GM12878 (cell line): ENCODE results near the gene PCDHGB5. TPM values are rescaled to one million over a fixed set of nuclear protein-coding genes. Genes with fewer than 3 reads are reported as not detected.

Source experiments
- CBFB ChIP-seq: IDR thresholded peaks from 2 replicates; pipeline ENCODE4 v1.6.1; 2016; ENCODE audit warnings: antibody characterized with exemption, low read depth
- ETV6 ChIP-seq, 2 experiments: fragments of 450-650 bp in 1 of 2; IDR thresholded peaks in 1 of 2; conservative IDR thresholded peaks in 1 of 2; 2 replicates each; pipeline ENCODE4 v1.6.1; 2014; ENCODE audit warnings: antibody characterized with exemption in 1 of 2, borderline replicate concordance in 1 of 2, low read depth in 1 of 2, mild to moderate bottlenecking in 1 of 2, moderate library complexity in 1 of 2
- GABPA ChIP-seq: IDR thresholded peaks from 2 replicates; pipeline ENCODE4 v1.6.1; 2014; ENCODE audit warnings: antibody characterized with exemption, low read depth, mild to moderate bottlenecking, inconsistent platforms
- KDM1A ChIP-seq: fragments of 200-600 bp; sonication (generic); IDR thresholded peaks from 2 replicates; pipeline ENCODE4 v1.6.1; 2016; ENCODE audit warnings: borderline replicate concordance
- SMARCA5 ChIP-seq: fragments of 450-650 bp; IDR thresholded peaks from 2 replicates; pipeline ENCODE4 v1.6.1; 2017; ENCODE audit warnings: mild to moderate bottlenecking
- ZNF384 ChIP-seq: IDR thresholded peaks from 2 replicates; pipeline ENCODE4 v1.6.1; 2012; ENCODE audit warnings: low read depth, mild to moderate bottlenecking, low read length, improper control_type of control experiment, borderline replicate concordance
- polyA plus RNA-seq, 11 experiments: library from polyadenylated mRNA; depleted of rRNA in 4 of 11; unstranded in 6 of 11; stranded (reverse) in 5 of 11; fragments of >200 nt; fragmentation: Nextera tagmentation in 4 of 11; fragmentation: Illumina TruSeq in 1 of 11; extraction: Ambion mirVana in 4 of 11; extraction: Trizol in 1 of 11; gene quantifications; 1 replicate in 1 of 11; 2 replicates in 10 of 11; pipeline versions ENCODE4 v1.2.1 to v1.2.3, GENCODE V29; 2011 to 2016; ENCODE audit warnings: inconsistent platforms in 2 of 11, missing spikeins in 2 of 11, low read depth in 1 of 11
- total RNA-seq, 4 experiments: library from RNA; depleted of rRNA in 3 of 4; stranded (reverse); fragments of >200 nt in 3 of 4; fragmentation: Illumina TruSeq in 1 of 4; extraction: Trizol in 1 of 4; gene quantifications; 2 replicates each; pipeline versions ENCODE4 v1.2.1 to v1.2.3, GENCODE V29; 2013 to 2021
- TF ChIP-seq, protein P1 (sequence below): IDR thresholded peaks from 2 replicates; pipeline ENCODE4 v1.6.1; 2012; ENCODE audit warnings: low read depth, low read length, improper control_type of control experiment

Gene PCDHGB5
- total and polyA plus RNA-seq, 10 of the 15 experiments (the other 5 are each of a cell fraction or from before 2014, with no cell fraction given), result 0.02 to 2.3 (median 1.3) TPM; not detected in 1

GRCh38 chr5:141441571-141442170, 43.9 kb downstream of the PCDHGB5 start (continued):
- TF ChIP-seq, protein P1, sequence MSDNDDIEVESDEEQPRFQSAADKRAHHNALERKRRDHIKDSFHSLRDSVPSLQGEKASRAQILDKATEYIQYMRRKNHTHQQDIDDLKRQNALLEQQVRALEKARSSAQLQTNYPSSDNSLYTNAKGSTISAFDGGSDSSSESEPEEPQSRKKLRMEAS, result no peak
- TF ChIP-seq ETV6 (conservative IDR thresholded peaks at IDR 0.05 in 1 of 2, IDR thresholded peaks at IDR 0.05 in 1 of 2; ENCODE audit: borderline replicate concordance in 1 of 2, low read depth in 1 of 2) (no peak), CBFB (no peak), ZNF384 (no peak), SMARCA5 (no peak), KDM1A (no peak), GABPA (no peak)

Other genes starting within 250 kb of the PCDHGB5 start
Only the 7 nearest of the 37 such genes appear.
- gene PCDHGA7, start 15.2 kb upstream of the PCDHGB5 start, total RNA-seq (2014; rRNA removed), result 0.11 and 0.16 TPM in 2 replicates
- gene PCDHGA7, start 15.2 kb upstream of the PCDHGB5 start, total RNA-seq (2014; rRNA removed; fragmentation: Illumina TruSeq; extraction: Trizol), result 0.05 and 0.09 TPM in 2 replicates
- 0.08 and 0.18 TPM in 2 replicates for gene PCDHGA7, start 15.2 kb upstream of the PCDHGB5 start, total RNA-seq (2021)
- gene PCDHGA7, start 15.2 kb upstream of the PCDHGB5 start, polyA plus RNA-seq (2011; rRNA removed), result 0.03 and 0.04 TPM in 2 replicates
- gene PCDHGA7, start 15.2 kb upstream of the PCDHGB5 start, polyA plus RNA-seq (2014; fragmentation: Illumina TruSeq; extraction: Trizol), result 0.01 TPM in 1 of 2 replicates, not detected in the other
- not detected for gene PCDHGA7, start 15.2 kb upstream of the PCDHGB5 start, polyA plus RNA-seq (2014; fragmentation: Nextera tagmentation; extraction: Ambion mirVana)
- 0.08 TPM in 1 of 2 replicates, not detected in the other for gene PCDHGA7, start 15.2 kb upstream of the PCDHGB5 start, polyA plus RNA-seq (2014; rRNA removed)
- gene PCDHGA7, start 15.2 kb upstream of the PCDHGB5 start, polyA plus RNA-seq (2016; fragmentation: Nextera tagmentation; extraction: Ambion mirVana), result under 1 TPM in 1 of 2 experiments, not detected in 1; 0.05 TPM
- gene PCDHGB4, start 10.2 kb upstream of the PCDHGB5 start, total RNA-seq (2014; rRNA removed), result 0.05 and 0.06 TPM in 2 replicates
- 0.04 and 0.09 TPM in 2 replicates for gene PCDHGB4, start 10.2 kb upstream of the PCDHGB5 start, total RNA-seq (2014; rRNA removed; fragmentation: Illumina TruSeq; extraction: Trizol)
- gene PCDHGB4, start 10.2 kb upstream of the PCDHGB5 start, total RNA-seq (2021), result 0.08 TPM in 1 of 2 replicates, not detected in the other
- 0.20 and 0.23 TPM in 2 replicates for gene PCDHGB4, start 10.2 kb upstream of the PCDHGB5 start, polyA plus RNA-seq (2011; rRNA removed)
- 0.03 TPM in 1 of 2 replicates, not detected in the other for gene PCDHGB4, start 10.2 kb upstream of the PCDHGB5 start, polyA plus RNA-seq (2014; fragmentation: Illumina TruSeq; extraction: Trizol)
- under 1 TPM in 1 of 2 experiments, not detected in 1; 0.02 TPM for gene PCDHGB4, start 10.2 kb upstream of the PCDHGB5 start, polyA plus RNA-seq (2014; fragmentation: Nextera tagmentation; extraction: Ambion mirVana)
- gene PCDHGB4, start 10.2 kb upstream of the PCDHGB5 start, polyA plus RNA-seq (2014; rRNA removed), result 0.03 and 0.04 TPM in 2 replicates
- not detected for gene PCDHGB4, start 10.2 kb upstream of the PCDHGB5 start, polyA plus RNA-seq (2016; fragmentation: Nextera tagmentation; extraction: Ambion mirVana)
- not detected in 2 replicates for gene PCDHGA8, start 5.3 kb upstream of the PCDHGB5 start, total RNA-seq (2014; rRNA removed)
- 0.04 and 0.05 TPM in 2 replicates for gene PCDHGA8, start 5.3 kb upstream of the PCDHGB5 start, total RNA-seq (2014; rRNA removed; fragmentation: Illumina TruSeq; extraction: Trizol)
- not detected in 2 replicates for gene PCDHGA8, start 5.3 kb upstream of the PCDHGB5 start, total RNA-seq (2021)
- 0.01 TPM in 2 replicates for gene PCDHGA8, start 5.3 kb upstream of the PCDHGB5 start, polyA plus RNA-seq (2011; rRNA removed)
- gene PCDHGA8, start 5.3 kb upstream of the PCDHGB5 start, polyA plus RNA-seq (2014; fragmentation: Illumina TruSeq; extraction: Trizol), result 0.05 TPM in 1 of 2 replicates, not detected in the other
- not detected for gene PCDHGA8, start 5.3 kb upstream of the PCDHGB5 start, polyA plus RNA-seq (2014; fragmentation: Nextera tagmentation; extraction: Ambion mirVana)
- 0.05 TPM in 1 of 2 replicates, not detected in the other for gene PCDHGA8, start 5.3 kb upstream of the PCDHGB5 start, polyA plus RNA-seq (2014; rRNA removed)
- not detected for gene PCDHGA8, start 5.3 kb upstream of the PCDHGB5 start, polyA plus RNA-seq (2016; fragmentation: Nextera tagmentation; extraction: Ambion mirVana)
- 0.38 and 0.62 TPM in 2 replicates for gene PCDHGA9, start 4.8 kb downstream of the PCDHGB5 start, total RNA-seq (2014; rRNA removed)
- 0.51 and 0.63 TPM in 2 replicates for gene PCDHGA9, start 4.8 kb downstream of the PCDHGB5 start, total RNA-seq (2014; rRNA removed; fragmentation: Illumina TruSeq; extraction: Trizol)
- gene PCDHGA9, start 4.8 kb downstream of the PCDHGB5 start, total RNA-seq (2021), result 0.54 and 0.56 TPM in 2 replicates
- 0.09 and 0.10 TPM in 2 replicates for gene PCDHGA9, start 4.8 kb downstream of the PCDHGB5 start, polyA plus RNA-seq (2011; rRNA removed)
- 0.15 and 0.46 TPM in 2 replicates for gene PCDHGA9, start 4.8 kb downstream of the PCDHGB5 start, polyA plus RNA-seq (2014; fragmentation: Illumina TruSeq; extraction: Trizol)
- gene PCDHGA9, start 4.8 kb downstream of the PCDHGB5 start, polyA plus RNA-seq (2014; fragmentation: Nextera tagmentation; extraction: Ambion mirVana), result not detected
- gene PCDHGA9, start 4.8 kb downstream of the PCDHGB5 start, polyA plus RNA-seq (2014; rRNA removed), result 0.38 and 0.44 TPM in 2 replicates
- gene PCDHGA9, start 4.8 kb downstream of the PCDHGB5 start, polyA plus RNA-seq (2016; fragmentation: Nextera tagmentation; extraction: Ambion mirVana), result under 1 TPM; 0.08 to 0.15 TPM
- 0.34 and 0.49 TPM in 2 replicates for gene PCDHGB6, start 10.1 kb downstream of the PCDHGB5 start, total RNA-seq (2014; rRNA removed)
- 0.51 and 0.54 TPM in 2 replicates for gene PCDHGB6, start 10.1 kb downstream of the PCDHGB5 start, total RNA-seq (2014; rRNA removed; fragmentation: Illumina TruSeq; extraction: Trizol)
- gene PCDHGB6, start 10.1 kb downstream of the PCDHGB5 start, total RNA-seq (2021), result 0.80 and 1.0 TPM in 2 replicates
- gene PCDHGB6, start 10.1 kb downstream of the PCDHGB5 start, polyA plus RNA-seq (2011; rRNA removed), result 0.07 and 0.10 TPM in 2 replicates
- gene PCDHGB6, start 10.1 kb downstream of the PCDHGB5 start, polyA plus RNA-seq (2014; fragmentation: Illumina TruSeq; extraction: Trizol), result 0.34 and 0.54 TPM in 2 replicates
- under 1 TPM; 0.07 to 0.10 TPM for gene PCDHGB6, start 10.1 kb downstream of the PCDHGB5 start, polyA plus RNA-seq (2014; fragmentation: Nextera tagmentation; extraction: Ambion mirVana)
- 0.28 and 0.60 TPM in 2 replicates for gene PCDHGB6, start 10.1 kb downstream of the PCDHGB5 start, polyA plus RNA-seq (2014; rRNA removed)
- under 1 TPM; 0.28 TPM for gene PCDHGB6, start 10.1 kb downstream of the PCDHGB5 start, polyA plus RNA-seq (2016; fragmentation: Nextera tagmentation; extraction: Ambion mirVana)
- gene PCDHGA10, start 15.0 kb downstream of the PCDHGB5 start, total RNA-seq (2014; rRNA removed), result 1.6 and 2.2 TPM in 2 replicates
- gene PCDHGA10, start 15.0 kb downstream of the PCDHGB5 start, total RNA-seq (2014; rRNA removed; fragmentation: Illumina TruSeq; extraction: Trizol), result 1.5 and 1.6 TPM in 2 replicates
- 1.8 and 1.9 TPM in 2 replicates for gene PCDHGA10, start 15.0 kb downstream of the PCDHGB5 start, total RNA-seq (2021)
- gene PCDHGA10, start 15.0 kb downstream of the PCDHGB5 start, polyA plus RNA-seq (2011; rRNA removed), result 0.26 and 0.39 TPM in 2 replicates
- gene PCDHGA10, start 15.0 kb downstream of the PCDHGB5 start, polyA plus RNA-seq (2014; fragmentation: Illumina TruSeq; extraction: Trizol), result 0.84 and 1.4 TPM in 2 replicates
- gene PCDHGA10, start 15.0 kb downstream of the PCDHGB5 start, polyA plus RNA-seq (2014; fragmentation: Nextera tagmentation; extraction: Ambion mirVana), result under 1 TPM; 0.58 to 0.68 TPM
- gene PCDHGA10, start 15.0 kb downstream of the PCDHGB5 start, polyA plus RNA-seq (2014; rRNA removed), result 0.77 and 0.94 TPM in 2 replicates
- 1 to 10 TPM; 1.4 to 1.5 TPM for gene PCDHGA10, start 15.0 kb downstream of the PCDHGB5 start, polyA plus RNA-seq (2016; fragmentation: Nextera tagmentation; extraction: Ambion mirVana)
- gene PCDHGB7, start 19.7 kb downstream of the PCDHGB5 start, total RNA-seq (2014; rRNA removed), result 0.49 and 0.68 TPM in 2 replicates
- gene PCDHGB7, start 19.7 kb downstream of the PCDHGB5 start, total RNA-seq (2014; rRNA removed; fragmentation: Illumina TruSeq; extraction: Trizol), result 0.72 and 0.74 TPM in 2 replicates
- gene PCDHGB7, start 19.7 kb downstream of the PCDHGB5 start, total RNA-seq (2021), result 1.3 and 1.5 TPM in 2 replicates
- gene PCDHGB7, start 19.7 kb downstream of the PCDHGB5 start, polyA plus RNA-seq (2011; rRNA removed), result 0.20 and 0.27 TPM in 2 replicates
- gene PCDHGB7, start 19.7 kb downstream of the PCDHGB5 start, polyA plus RNA-seq (2014; fragmentation: Illumina TruSeq; extraction: Trizol), result 0.38 and 0.40 TPM in 2 replicates
- not detected for gene PCDHGB7, start 19.7 kb downstream of the PCDHGB5 start, polyA plus RNA-seq (2014; fragmentation: Nextera tagmentation; extraction: Ambion mirVana)
- gene PCDHGB7, start 19.7 kb downstream of the PCDHGB5 start, polyA plus RNA-seq (2014; rRNA removed), result 0.32 and 0.41 TPM in 2 replicates
- gene PCDHGB7, start 19.7 kb downstream of the PCDHGB5 start, polyA plus RNA-seq (2016; fragmentation: Nextera tagmentation; extraction: Ambion mirVana), result under 1 TPM; 0.35 to 0.74 TPM